Upper lobe of left lung (tissue), 4 donors: Measurements from ENCODE around the gene NDUFAF8.

Experiments
- EP300 ChIP-seq, 4 donors: sonication (generic); formaldehyde crosslinking; IDR thresholded peaks; one replicate each; pipeline ENCODE4 v1.5.1; 2017; ENCODE audit warnings: antibody characterized with exemption in 4 of 4, control low read depth in 2 of 4
- POLR2A ChIP-seq, 4 donors: fragments of 450-650 bp; IDR thresholded peaks; one replicate each; pipeline ENCODE4 v1.5.1; 2016 to 2017; ENCODE audit warnings: antibody characterized with exemption in 4 of 4, mild to moderate bottlenecking in 2 of 4
- TF ChIP-seq, protein P1 (sequence below), 6 experiments: fragments of 450-650 bp in 4 of 6; fragments of 200-600 bp in 2 of 6; sonication (generic) in 2 of 6; IDR thresholded peaks; one replicate each; pipeline ENCODE4 v1.5.1; 2016 to 2019; ENCODE audit warnings: antibody characterized with exemption in 6 of 6

DNA sequence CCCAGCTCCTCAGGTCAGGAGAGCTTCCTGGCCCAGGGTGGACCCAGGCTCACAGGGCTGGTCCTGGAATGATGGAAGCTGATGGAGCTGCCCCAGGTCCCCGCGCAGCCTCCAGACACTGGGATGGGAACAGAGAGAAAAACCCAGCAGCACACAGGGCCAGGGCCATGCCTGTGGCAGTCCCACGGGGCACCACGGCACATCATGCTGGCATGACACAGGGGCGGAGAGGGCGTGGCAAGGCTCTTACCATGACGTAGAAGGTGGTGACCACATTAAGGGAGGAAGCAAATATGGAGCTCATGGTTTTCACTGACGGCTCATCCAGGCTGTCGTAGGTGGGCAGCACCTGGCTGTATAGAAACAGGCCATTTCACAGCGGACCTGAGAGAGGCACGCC is 37.7 kb downstream of the NDUFAF8 start:
- TF ChIP-seq EP300 (IDR thresholded peaks at IDR 0.05) (no peak), POLR2A (IDR thresholded peaks at IDR 0.05) (no peak)
- TF ChIP-seq, protein P1, sequence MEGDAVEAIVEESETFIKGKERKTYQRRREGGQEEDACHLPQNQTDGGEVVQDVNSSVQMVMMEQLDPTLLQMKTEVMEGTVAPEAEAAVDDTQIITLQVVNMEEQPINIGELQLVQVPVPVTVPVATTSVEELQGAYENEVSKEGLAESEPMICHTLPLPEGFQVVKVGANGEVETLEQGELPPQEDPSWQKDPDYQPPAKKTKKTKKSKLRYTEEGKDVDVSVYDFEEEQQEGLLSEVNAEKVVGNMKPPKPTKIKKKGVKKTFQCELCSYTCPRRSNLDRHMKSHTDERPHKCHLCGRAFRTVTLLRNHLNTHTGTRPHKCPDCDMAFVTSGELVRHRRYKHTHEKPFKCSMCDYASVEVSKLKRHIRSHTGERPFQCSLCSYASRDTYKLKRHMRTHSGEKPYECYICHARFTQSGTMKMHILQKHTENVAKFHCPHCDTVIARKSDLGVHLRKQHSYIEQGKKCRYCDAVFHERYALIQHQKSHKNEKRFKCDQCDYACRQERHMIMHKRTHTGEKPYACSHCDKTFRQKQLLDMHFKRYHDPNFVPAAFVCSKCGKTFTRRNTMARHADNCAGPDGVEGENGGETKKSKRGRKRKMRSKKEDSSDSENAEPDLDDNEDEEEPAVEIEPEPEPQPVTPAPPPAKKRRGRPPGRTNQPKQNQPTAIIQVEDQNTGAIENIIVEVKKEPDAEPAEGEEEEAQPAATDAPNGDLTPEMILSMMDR (IDR thresholded peaks at IDR 0.05): no peak
